ENCODE results near the gene RUBCNL. TPM values are rescaled to one million over a fixed set of nuclear protein-coding genes. Genes with fewer than 3 reads are reported as not detected.

Gene RUBCNL
- total RNA-seq, 1 experiment from 2014 or later = not detected

- ATAC-seq (no peak), DNase-seq (ENCODE audit: low read depth, low spot score) (no peak)
- Histone ChIP-seq H3K27ac (ENCODE audit: low read length) (no peak overlapping the region), H3K36me3 (ENCODE audit: control insufficient read depth, insufficient read depth, low read length) (no peaks in the 10 kb centered on the region), H3K9me3 (ENCODE audit: control insufficient read depth, insufficient read depth, low read depth, low read length) (no peaks in the 10 kb centered on the region), H3K4me3 (ENCODE audit: low read depth in 2 of 2, low read length in 2 of 2) (no peak overlapping the region), H3K27me3 (ENCODE audit: control insufficient read depth, insufficient read depth, low read length) (no peaks in the 10 kb centered on the region; the same call in 1 of the 2 replicates), H3K4me1 (ENCODE audit: control insufficient read depth, insufficient read depth, low read length) (no peaks in the 10 kb centered on the region)
- BruUV-seq (replicated peaks) = no TSS peak
- ChIA-PET CTCF (no interaction called here), POLR2A (no interaction called here)
- intact Hi-C loops (cut with micrococcal nuclease; ENCODE audit: unreplicated experiment) = no loop called here
- no peak for TF ChIP-seq POLR2AphosphoS5 (IDR thresholded peaks at IDR 0.05; ENCODE audit: low read depth, low read length)
- no peak for TF ChIP-seq SIN3A (IDR thresholded peaks at IDR 0.05; ENCODE audit: borderline replicate concordance, insufficient read depth, low read depth, low read length)
- no peak for TF ChIP-seq CTCF (IDR thresholded peaks at IDR 0.05)
- no peak for TF ChIP-seq TCF7L2 (IDR thresholded peaks at IDR 0.05; ENCODE audit: low read depth, low read length)
- TF ChIP-seq REST (IDR thresholded peaks at IDR 0.05; ENCODE audit: insufficient read depth in 1 of 2, low read depth in 2 of 2, low read length in 1 of 2) = no peak
- in situ Hi-C loops (cut with HindIII; ENCODE audit: low pct_unique_long_range_greater_than_20kb, low sequenced_read_pairs) = no loop called here
These were observed 59.8 kb downstream of the RUBCNL start for GRCh38 chr13:46327246-46327645.

- no peak for DNase-seq (ENCODE audit: low read depth, low spot score)
- BruUV-seq (replicated peaks) = no TSS peak
- Histone ChIP-seq H3K27me3 (ENCODE audit: control insufficient read depth, insufficient read depth, low read length) (no peaks in the 10 kb centered on the region; the same call in 1 of the 2 replicates), H3K4me3 (ENCODE audit: low read depth in 2 of 2, low read length in 2 of 2) (no peak overlapping the region), H3K27ac (ENCODE audit: low read length) (no peak overlapping the region), H3K9me3 (ENCODE audit: control insufficient read depth, insufficient read depth, low read depth, low read length) (no peaks in the 10 kb centered on the region), H3K36me3 (ENCODE audit: control insufficient read depth, insufficient read depth, low read length) (no peaks in the 10 kb centered on the region), H3K4me1 (ENCODE audit: control insufficient read depth, insufficient read depth, low read length) (no peaks in the 10 kb centered on the region)
- ChIA-PET CTCF (no interaction called here), POLR2A (no interaction called here)
- in situ Hi-C loops (cut with HindIII; ENCODE audit: low pct_unique_long_range_greater_than_20kb, low sequenced_read_pairs) (no loop called here), intact Hi-C loops (cut with micrococcal nuclease; ENCODE audit: unreplicated experiment) (no loop called here)
- no peak for ATAC-seq
- TF ChIP-seq SIN3A (IDR thresholded peaks at IDR 0.05; ENCODE audit: borderline replicate concordance, insufficient read depth, low read depth, low read length) = no peak
These were observed 62.1 kb downstream of the RUBCNL start for GRCh38 chr13:46324976-46325375.

GRCh38 chr13:46321494-46322225 is 65.4 kb downstream of the RUBCNL start:
- Histone ChIP-seq H3K27ac (ENCODE audit: low read length) (no peak overlapping the region), H3K36me3 (ENCODE audit: control insufficient read depth, insufficient read depth, low read length) (no peaks in the 10 kb centered on the region), H3K4me3 (ENCODE audit: low read depth in 2 of 2, low read length in 2 of 2) (no peak overlapping the region), H3K4me1 (ENCODE audit: control insufficient read depth, insufficient read depth, low read length) (no peaks in the 10 kb centered on the region), H3K27me3 (ENCODE audit: control insufficient read depth, insufficient read depth, low read length) (no peaks in the 10 kb centered on the region), H3K9me3 (ENCODE audit: control insufficient read depth, insufficient read depth, low read depth, low read length) (no peaks in the 10 kb centered on the region)
- no peak for TF ChIP-seq TCF7L2 (IDR thresholded peaks at IDR 0.05; ENCODE audit: low read depth, low read length)
- TF ChIP-seq CTCF (IDR thresholded peaks at IDR 0.05) = peak; percentile 79
- ChIA-PET POLR2A (no interaction called here), CTCF (no interaction called here)
- DNase-seq (ENCODE audit: low read depth, low spot score) (peak; percentile 32), ATAC-seq (peak; percentile 63; the same call in 1 of the 2 replicates)
- in situ Hi-C loops (cut with HindIII; ENCODE audit: low pct_unique_long_range_greater_than_20kb, low sequenced_read_pairs) = no loop called here
- no TSS peak for BruUV-seq (replicated peaks)
- intact Hi-C loops (cut with micrococcal nuclease; ENCODE audit: unreplicated experiment) = no loop called here

All from Panc1 (cell line).